ENCODE data around the gene MDGA2. TPM values are rescaled to one million over a fixed set of nuclear protein-coding genes. Genes with fewer than 3 reads are reported as not detected.

MDGA2 gene
- total and polyA plus RNA-seq, 2 of the 8 experiments (the other 6 are each of a cell fraction or from before 2014, with no cell fraction given) = 0.11 to 0.69 TPM

- WGBS, 2 experiments (ENCODE audit: extremely low coverage in 1 of 2, insufficient coverage in 1 of 2, insufficient read length in 1 of 2, insufficient replicate concordance in 2 of 2, low coverage in 1 of 2, low lambda C conversion rate in 2 of 2, missing lambda C conversion rate in 1 of 2) = 95% methylated on average over 2 of the region's 2 CpGs; no CpG with 5 or more reads in 1 of the 2 experiments
- Histone ChIP-seq H4K8ac (ENCODE audit: extremely low read depth, insufficient read depth, low read length) (no peak overlapping the region), H4K20me1 (replicated peaks in 1 of 2; ENCODE audit: control insufficient read depth in 1 of 2, insufficient read depth in 2 of 2, low read length in 2 of 2) (no peaks in the 10 kb centered on the region), H3K18ac (ENCODE audit: extremely low read depth, low read length) (no peak overlapping the region), H3K56ac (replicated peaks; ENCODE audit: insufficient read length, low read depth, low read length) (no peak overlapping the region), H2BK120ac (replicated peaks; ENCODE audit: low read depth, low read length) (no peak overlapping the region), H3K27ac (ENCODE audit: low read depth, low read length) (no peak overlapping the region), H3K23me2 (ENCODE audit: low read depth, low read length) (no peaks in the 10 kb centered on the region), H3K14ac (ENCODE audit: insufficient read length) (no peak overlapping the region), H3K79me2 (ENCODE audit: control insufficient read depth in 1 of 2, insufficient read depth in 2 of 2, low read length in 2 of 2) (no peaks in the 10 kb centered on the region), H3K23ac (ENCODE audit: insufficient read length) (no peak overlapping the region), H3K79me1 (ENCODE audit: low read depth, low read length) (no peaks in the 10 kb centered on the region), H3K4ac (replicated peaks; ENCODE audit: insufficient read length, low read depth, low read length) (no peak overlapping the region), H4K91ac (replicated peaks; ENCODE audit: insufficient read length, low read length) (no peak overlapping the region), H3K9ac (replicated peaks in 1 of 4; ENCODE audit: extremely low read depth in 1 of 4, low read depth in 3 of 4, low read length in 3 of 4) (no peak overlapping the region), H2BK5ac (ENCODE audit: low read depth, low read length) (no peak overlapping the region), H2BK20ac (ENCODE audit: low read length) (no peak overlapping the region), H3K4me3 (ENCODE audit: extremely low read depth in 1 of 4, insufficient read depth in 2 of 4, low read depth in 3 of 4, low read length in 4 of 4) (no peak overlapping the region), H2AK5ac (ENCODE audit: low read depth, low read length) (no peak overlapping the region), H3K9me3 (ENCODE audit: insufficient read depth in 2 of 2, low read depth in 1 of 2, low read length in 1 of 2) (no peaks in the 10 kb centered on the region), H2AFZ (ENCODE audit: low read length) (no peak overlapping the region), H2BK12ac (ENCODE audit: low read depth, low read length) (no peak overlapping the region), H2BK15ac (ENCODE audit: low read length) (no peak overlapping the region), H3K4me1 (replicated peaks in 1 of 4; ENCODE audit: control insufficient read depth in 3 of 4, insufficient read depth in 4 of 4, low read length in 3 of 4) (no peaks in the 10 kb centered on the region), H3K27me3 (replicated peaks in 1 of 4; ENCODE audit: control insufficient read depth in 3 of 4, extremely low read depth in 1 of 4, insufficient read depth in 3 of 4, low read length in 3 of 4) (peaks cover 0 to 1% (median 0%) of the 10 kb centered on the region in 4 experiments; a peak in 1 of 7 replicates), H3K36me3 (ENCODE audit: control insufficient read depth in 2 of 4, insufficient read depth in 4 of 4, low read length in 3 of 4) (no peaks in the 10 kb centered on the region), H3K4me2 (ENCODE audit: insufficient read depth in 1 of 2, low read depth in 2 of 2, low read length in 2 of 2) (no peak overlapping the region), H4K5ac (ENCODE audit: insufficient read length, low read depth, low read length) (no peak overlapping the region)
- TF ChIP-seq HDAC6 (IDR thresholded peaks at IDR 0.05; ENCODE audit: low read depth, low read length) (no peak), RBBP5 (IDR thresholded peaks at IDR 0.05; ENCODE audit: borderline replicate concordance, low read depth, low read length) (no peak), RXRA (IDR thresholded peaks at IDR 0.05; ENCODE audit: insufficient read depth, low read depth, low read length) (no peak), KDM5A (IDR thresholded peaks at IDR 0.05; ENCODE audit: low read length) (no peak), CHD1 (IDR thresholded peaks at IDR 0.05; ENCODE audit: low read depth, low read length) (no peak), CBX8 (IDR thresholded peaks at IDR 0.05; ENCODE audit: borderline replicate concordance, low read depth, low read length) (no peak), KDM4A (IDR thresholded peaks at IDR 0.05; ENCODE audit: low read depth, low read length, severe bottlenecking) (no peak), POU5F1 (IDR thresholded peaks at IDR 0.05; ENCODE audit: low read depth, low read length) (no peak), JUND (IDR thresholded peaks at IDR 0.05; ENCODE audit: low read length) (no peak), CTBP2 (IDR thresholded peaks at IDR 0.05; ENCODE audit: borderline replicate concordance, insufficient read depth, insufficient read length, low read length) (no peak), TAF7 (optimal IDR thresholded peaks at IDR 0.05; ENCODE audit: borderline replicate concordance, low read depth, low read length) (no peak), POLR2A (IDR thresholded peaks at IDR 0.05; ENCODE audit: control extremely low read depth in 1 of 2, low read depth in 2 of 2, low read length in 2 of 2) (no peak), KDM1A (IDR thresholded peaks at IDR 0.05; ENCODE audit: borderline replicate concordance, low read length) (no peak), PHF8 (conservative IDR thresholded peaks at IDR 0.05; ENCODE audit: low read depth, low read length) (no peak), SIN3A (conservative IDR thresholded peaks at IDR 0.05 in 1 of 2, IDR thresholded peaks at IDR 0.05 in 1 of 2; ENCODE audit: low read depth in 1 of 2, low read length in 2 of 2) (no peak)
- ChIA-PET CTCF (ENCODE audit: partially characterized antibody) (interaction anchor here (0.6 kb wide), 1 partner anchor 360 kb away, joined by 3 read pairs; no protein-coding TSS in a partner anchor), POLR2A (ENCODE audit: partially characterized antibody) (interaction anchor here (0.7 kb wide), 1 partner anchor 1362 kb away, joined by 3 read pairs; no protein-coding TSS in a partner anchor)
- DNase-seq (ENCODE audit: low read depth in 1 of 2, low spot score in 2 of 2) (no peak), FAIRE-seq (no peak)
Observed at GRCh38 chr14:47020500-47020899, 654.9 kb downstream of the MDGA2 start.

All from H1 (cell line).